HL-60 (cell line): ENCODE measurements around the gene CLSTN2.

Experiments
- DNase-seq, 2 experiments: peaks; one replicate each; pipeline ENCODE4 v3.0.0-alpha.2; 2010 to 2020; ENCODE audit warnings: low read depth in 1 of 2, low spot score in 1 of 2
- H3K27ac ChIP-seq: fragments of 250-450 bp; sonication (Bioruptor Pico); replicated peaks from 2 replicates; pipeline ENCODE4 v1.5.1; 2020; ENCODE audit warnings: mild to moderate bottlenecking, moderate library complexity
- H3K27me3 ChIP-seq: fragments of 250-450 bp; sonication (Bioruptor Pico); 2 replicates; pipeline ENCODE4 v1.5.1; 2021; ENCODE audit warnings: mild to moderate bottlenecking, moderate library complexity; ENCODE audit not compliant: insufficient read depth, poor library complexity, severe bottlenecking
- H3K4me3 ChIP-seq: replicated peaks from 2 replicates; pipeline ENCODE4 v1.5.1; 2011; ENCODE audit warnings: mild to moderate bottlenecking, control low read depth, low read length; ENCODE audit not compliant: insufficient read depth
- CTCF ChIP-seq: IDR thresholded peaks from one replicate; pipeline ENCODE4 v1.5.1; 2011; ENCODE audit warnings: low read length, control low read depth, inconsistent platforms; ENCODE audit not compliant: insufficient read depth
- GABPA ChIP-seq: IDR thresholded peaks from 2 replicates; pipeline ENCODE4 v1.6.1; 2012; ENCODE audit warnings: low read depth
- POLR2AphosphoS5 ChIP-seq: IDR thresholded peaks from 2 replicates; pipeline ENCODE4 v1.6.1; 2012; ENCODE audit warnings: low read depth
- REST ChIP-seq: IDR thresholded peaks from 2 replicates; pipeline ENCODE4 v1.6.1; 2012; ENCODE audit warnings: low read depth; ENCODE audit not compliant: insufficient replicate concordance
- SPI1 ChIP-seq: IDR thresholded peaks from 2 replicates; pipeline ENCODE4 v1.6.1; 2012; ENCODE audit warnings: low read depth, mild to moderate bottlenecking, borderline replicate concordance

The CLSTN2 gene

GRCh38 chr3:140559546-140559945, 624.6 kb downstream of the CLSTN2 start:
- no peak for TF ChIP-seq CTCF
- no peak for TF ChIP-seq GABPA
- TF ChIP-seq SPI1 = no peak
- no peak for TF ChIP-seq POLR2AphosphoS5
- TF ChIP-seq REST = no peak
- Histone ChIP-seq H3K27me3 (no peaks in the 10 kb centered on the region), H3K27ac (no peak overlapping the region), H3K4me3 (no peak overlapping the region)
- no peak for DNase-seq

- Histone ChIP-seq H3K4me3 (no peak overlapping the region), H3K27ac (no peak overlapping the region), H3K27me3 (no peaks in the 10 kb centered on the region)
- TF ChIP-seq GABPA (no peak), POLR2AphosphoS5 (no peak), SPI1 (no peak), CTCF (no peak), REST (no peak)
- DNase-seq = no peak
These were observed 628.3 kb downstream of the CLSTN2 start for GRCh38 chr3:140563206-140563760.

- Histone ChIP-seq H3K27ac (no peak overlapping the region), H3K4me3 (no peak overlapping the region), H3K27me3 (no peaks in the 10 kb centered on the region)
- DNase-seq = no peak
- no peak for TF ChIP-seq POLR2AphosphoS5
- no peak for TF ChIP-seq GABPA
- TF ChIP-seq SPI1 = no peak
- TF ChIP-seq REST = no peak
- TF ChIP-seq CTCF = no peak
These were observed 633.1 kb downstream of the CLSTN2 start for GRCh38 chr3:140568131-140568530.
